D721Med (cell line): ENCODE results near the gene IL17RA.

Experiments
- DNase-seq: peaks from one replicate; pipeline ENCODE4 v3.0.0; 2011; ENCODE audit warnings: low spot score; ENCODE audit not compliant: insufficient read length
- FAIRE-seq: peaks from 2 replicates; lab custom pipeline; 2011; peaks lifted over from hg19 to GRCh38; lab: Jason Lieb, UNC
- TF ChIP-seq, protein P1 (sequence below): IDR thresholded peaks from 2 replicates; pipeline ENCODE4 v1.5.1; 2012; ENCODE audit warnings: mild to moderate bottlenecking, control low read depth; ENCODE audit not compliant: insufficient read depth; ENCODE audit errors: missing control alignments

IL17RA gene

DNA sequence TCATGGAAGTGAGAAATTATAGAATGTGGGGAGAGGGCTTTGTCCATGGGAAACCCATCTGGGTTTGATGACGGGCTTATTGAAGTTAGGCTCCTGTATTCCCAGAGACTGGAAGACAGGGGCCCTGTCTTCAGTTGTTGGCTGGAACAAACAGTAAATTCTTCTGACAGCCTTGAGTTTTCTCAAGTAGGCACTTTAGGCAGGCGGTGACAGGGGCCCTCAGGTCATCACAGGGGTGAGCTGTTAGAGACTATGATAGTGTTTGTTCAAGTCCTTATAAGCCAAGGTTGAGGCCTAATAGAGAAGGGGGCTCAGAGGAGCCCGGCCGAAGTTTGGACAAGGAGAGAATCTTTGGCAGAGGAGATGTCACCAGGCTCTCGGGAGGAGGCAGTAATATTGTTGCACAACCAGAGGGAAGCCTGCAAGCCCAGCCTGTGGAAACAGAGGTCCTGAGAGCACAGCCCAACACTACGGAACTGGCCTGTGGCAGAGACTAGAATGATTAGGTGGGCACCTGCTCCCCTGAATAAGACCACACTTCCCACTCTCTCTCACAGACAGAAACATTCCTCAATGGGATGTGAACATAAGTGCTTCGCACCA is 20.2 kb upstream of the IL17RA start:
- FAIRE-seq = no peak
- TF ChIP-seq, protein P1, sequence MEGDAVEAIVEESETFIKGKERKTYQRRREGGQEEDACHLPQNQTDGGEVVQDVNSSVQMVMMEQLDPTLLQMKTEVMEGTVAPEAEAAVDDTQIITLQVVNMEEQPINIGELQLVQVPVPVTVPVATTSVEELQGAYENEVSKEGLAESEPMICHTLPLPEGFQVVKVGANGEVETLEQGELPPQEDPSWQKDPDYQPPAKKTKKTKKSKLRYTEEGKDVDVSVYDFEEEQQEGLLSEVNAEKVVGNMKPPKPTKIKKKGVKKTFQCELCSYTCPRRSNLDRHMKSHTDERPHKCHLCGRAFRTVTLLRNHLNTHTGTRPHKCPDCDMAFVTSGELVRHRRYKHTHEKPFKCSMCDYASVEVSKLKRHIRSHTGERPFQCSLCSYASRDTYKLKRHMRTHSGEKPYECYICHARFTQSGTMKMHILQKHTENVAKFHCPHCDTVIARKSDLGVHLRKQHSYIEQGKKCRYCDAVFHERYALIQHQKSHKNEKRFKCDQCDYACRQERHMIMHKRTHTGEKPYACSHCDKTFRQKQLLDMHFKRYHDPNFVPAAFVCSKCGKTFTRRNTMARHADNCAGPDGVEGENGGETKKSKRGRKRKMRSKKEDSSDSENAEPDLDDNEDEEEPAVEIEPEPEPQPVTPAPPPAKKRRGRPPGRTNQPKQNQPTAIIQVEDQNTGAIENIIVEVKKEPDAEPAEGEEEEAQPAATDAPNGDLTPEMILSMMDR = no peak

DNA sequence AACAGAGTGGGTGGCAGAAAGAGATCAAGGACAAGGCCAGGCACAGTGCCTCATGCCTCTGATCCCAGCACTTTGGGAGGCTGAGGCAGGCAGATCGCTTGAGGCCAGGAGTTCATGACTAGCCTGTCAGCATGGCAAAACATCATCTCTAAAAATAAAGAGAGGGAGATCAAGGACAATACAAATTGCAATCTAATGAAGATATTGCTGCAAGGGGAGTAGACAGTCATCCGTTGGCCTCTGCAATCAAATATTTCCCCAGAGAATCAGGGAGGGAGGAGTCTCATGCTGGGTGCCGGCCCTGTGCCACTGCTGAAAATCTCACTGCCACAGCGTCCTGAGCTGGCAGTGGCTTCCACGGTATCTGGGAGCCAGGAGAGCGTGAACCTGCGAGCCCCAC is 19.4 kb upstream of the IL17RA start:
- FAIRE-seq (no peak), DNase-seq (no peak)
- TF ChIP-seq, protein P1 = no peak

More for the DNA sequence above, 20.2 kb upstream of the IL17RA start:
- no peak for DNase-seq

DNA sequence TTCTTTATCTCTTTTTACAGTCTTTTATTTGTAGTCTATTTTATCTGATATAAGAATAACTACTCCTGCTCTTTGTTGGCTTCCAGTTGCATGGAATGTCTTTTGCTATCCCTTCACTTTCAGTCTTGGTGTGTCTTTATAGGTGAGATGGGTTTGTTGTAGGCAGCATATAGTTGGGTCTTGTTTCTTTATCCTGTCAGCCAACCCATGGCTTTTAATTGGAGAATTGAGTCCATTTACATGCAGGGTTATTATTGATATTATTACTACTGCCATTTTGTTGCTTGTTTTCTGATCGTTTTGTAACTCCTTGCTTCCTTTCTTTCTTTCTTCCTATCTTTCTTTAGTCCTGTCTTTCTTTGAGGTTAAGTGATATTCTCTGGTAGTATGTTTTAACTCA is 11.9 kb upstream of the IL17RA start:
- DNase-seq (no peak), FAIRE-seq (no peak)
- TF ChIP-seq, protein P1 = no peak

DNA sequence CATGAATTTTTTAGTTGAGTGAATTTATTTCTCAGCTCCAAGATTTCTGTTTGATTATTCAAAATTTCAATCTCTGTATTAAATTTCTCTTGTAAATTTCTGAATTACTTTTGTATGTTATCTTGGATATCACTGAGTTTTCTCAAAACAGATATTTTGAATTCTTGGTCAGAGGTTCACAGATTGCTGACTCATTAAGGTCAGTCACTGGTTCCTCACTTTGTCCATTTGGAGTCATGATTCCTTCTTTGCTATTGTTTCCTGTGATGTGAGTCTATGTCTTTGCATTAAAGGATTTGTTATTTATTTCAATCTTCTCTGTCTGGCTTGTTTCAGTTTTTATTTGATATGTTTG is 10.2 kb upstream of the IL17RA start:
- no peak for FAIRE-seq
- TF ChIP-seq, protein P1 = no peak

DNA sequence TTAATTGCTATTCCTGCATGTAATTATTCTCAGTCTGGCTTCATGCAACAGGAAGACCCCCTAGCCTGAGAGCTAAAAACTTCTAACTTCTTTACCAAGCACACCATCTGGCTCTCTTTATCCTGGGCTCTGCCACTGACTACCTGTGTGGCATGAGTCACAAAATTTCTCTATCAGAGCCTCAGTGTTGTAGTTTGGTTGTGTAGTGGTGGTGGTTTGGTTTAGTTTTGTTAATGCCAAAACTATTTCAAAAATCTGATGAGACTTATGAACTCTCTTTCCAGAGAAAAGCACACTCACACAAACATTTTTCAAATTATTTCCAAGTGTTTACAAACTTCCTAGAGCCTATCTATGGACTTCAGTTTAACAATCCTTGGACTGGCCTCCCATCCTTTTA is 7.5 kb upstream of the IL17RA start:
- no peak for FAIRE-seq
- TF ChIP-seq, protein P1 = no peak

More for the DNA sequence above, 10.2 kb upstream of the IL17RA start:
- no peak for DNase-seq

DNA sequence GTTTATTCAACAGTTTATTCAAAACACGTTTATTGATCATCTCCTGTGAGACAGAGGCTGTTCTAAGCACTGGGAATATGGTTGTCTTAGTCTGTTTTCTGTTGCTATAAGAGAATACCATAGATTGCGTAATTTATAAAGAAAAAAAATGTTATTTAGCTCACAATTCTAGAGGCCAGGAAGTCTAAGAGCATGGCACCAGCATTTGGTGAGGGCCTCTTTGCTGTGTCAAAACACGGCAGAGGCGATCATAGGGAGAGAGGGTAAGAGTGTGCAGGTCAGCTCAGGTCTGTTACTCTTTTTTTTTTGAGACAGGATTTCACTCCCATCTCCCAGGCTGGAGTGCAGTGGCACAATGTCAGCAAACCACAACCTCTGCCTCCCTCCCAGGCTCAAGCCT is 5.2 kb upstream of the IL17RA start:
- TF ChIP-seq, protein P1 = no peak
- FAIRE-seq (no peak), DNase-seq (no peak)

More for the DNA sequence above, 7.5 kb upstream of the IL17RA start:
- no peak for DNase-seq

DNA sequence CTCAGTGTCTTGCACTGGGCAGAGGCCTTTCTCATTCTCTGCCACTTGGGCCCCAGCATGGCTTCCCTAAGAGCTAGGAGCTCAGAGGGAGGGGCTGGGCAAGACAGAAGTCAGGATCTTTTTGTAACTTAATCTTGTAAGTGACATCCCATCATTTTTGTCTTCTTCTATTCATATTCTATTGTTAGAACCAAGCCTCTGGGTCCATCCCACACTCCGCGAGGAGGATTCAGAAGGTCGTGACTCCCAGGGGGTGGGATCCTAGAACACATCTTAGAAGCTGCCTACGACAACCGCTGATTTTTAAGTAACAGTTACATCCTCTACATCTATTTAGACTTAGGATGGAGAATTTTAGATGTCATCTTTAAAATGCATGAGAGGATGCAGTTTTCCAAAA is 1.5 kb upstream of the IL17RA start:
- DNase-seq = no peak
- TF ChIP-seq, protein P1 = no peak

More for the DNA sequence above, 1.5 kb upstream of the IL17RA start:
- no peak for FAIRE-seq
